Measurements from ENCODE around the gene ZBTB39.
A peak's percentile ranks its signal among the peaks of the same experiment; 100 is the strongest.
"Not testable (repeated sequence)": the region's sequence is repeated elsewhere in the genome, so short reads cannot be mapped to it uniquely, and the experiment has no call there.

Gene ZBTB39

DNA sequence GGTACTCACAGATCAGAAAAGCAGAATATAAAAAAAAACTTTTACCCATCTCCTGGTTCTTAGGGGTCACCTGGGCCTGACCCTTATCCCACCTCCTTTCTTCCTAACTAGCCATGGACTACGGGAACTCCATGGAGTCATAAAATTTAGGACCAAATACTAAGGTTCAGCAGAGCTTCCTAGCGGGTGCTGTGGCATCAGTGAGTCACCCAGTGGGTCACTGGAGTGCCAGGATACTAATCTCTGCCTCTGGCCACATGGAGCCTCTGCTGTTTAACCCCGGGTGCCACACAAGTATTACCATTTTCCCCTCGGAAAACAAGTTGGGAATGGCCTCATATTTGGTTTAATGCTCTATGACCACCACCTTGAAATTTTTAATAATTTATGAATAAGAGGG, 6.9 kb downstream of the ZBTB39 start:
- DNase-seq = no peak

GRCh38 chr12:56998981-56999380, 7.4 kb downstream of the ZBTB39 start:
- peak in 1 of 2 experiments; percentile 38 for DNase-seq

DNA sequence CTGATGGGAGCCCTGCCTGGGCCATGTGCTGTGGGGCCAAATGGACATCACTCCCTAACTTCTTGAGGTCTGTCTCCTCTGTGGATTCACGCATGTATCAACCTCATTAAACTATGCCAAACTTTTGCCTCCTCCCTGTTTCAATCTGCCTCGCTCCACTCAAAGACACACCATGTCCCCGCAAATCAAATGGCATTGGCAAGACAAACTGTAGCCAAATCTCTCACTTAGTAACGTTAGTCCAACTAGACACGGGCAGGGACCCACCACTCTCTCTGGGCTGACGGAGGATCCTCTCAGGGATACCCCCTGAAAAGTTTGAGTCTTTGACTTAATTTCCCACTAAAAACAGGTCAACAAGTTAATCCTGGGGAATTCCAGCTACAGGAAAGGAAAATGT, 8.0 kb downstream of the ZBTB39 start:
- DNase-seq = no peak

DNA sequence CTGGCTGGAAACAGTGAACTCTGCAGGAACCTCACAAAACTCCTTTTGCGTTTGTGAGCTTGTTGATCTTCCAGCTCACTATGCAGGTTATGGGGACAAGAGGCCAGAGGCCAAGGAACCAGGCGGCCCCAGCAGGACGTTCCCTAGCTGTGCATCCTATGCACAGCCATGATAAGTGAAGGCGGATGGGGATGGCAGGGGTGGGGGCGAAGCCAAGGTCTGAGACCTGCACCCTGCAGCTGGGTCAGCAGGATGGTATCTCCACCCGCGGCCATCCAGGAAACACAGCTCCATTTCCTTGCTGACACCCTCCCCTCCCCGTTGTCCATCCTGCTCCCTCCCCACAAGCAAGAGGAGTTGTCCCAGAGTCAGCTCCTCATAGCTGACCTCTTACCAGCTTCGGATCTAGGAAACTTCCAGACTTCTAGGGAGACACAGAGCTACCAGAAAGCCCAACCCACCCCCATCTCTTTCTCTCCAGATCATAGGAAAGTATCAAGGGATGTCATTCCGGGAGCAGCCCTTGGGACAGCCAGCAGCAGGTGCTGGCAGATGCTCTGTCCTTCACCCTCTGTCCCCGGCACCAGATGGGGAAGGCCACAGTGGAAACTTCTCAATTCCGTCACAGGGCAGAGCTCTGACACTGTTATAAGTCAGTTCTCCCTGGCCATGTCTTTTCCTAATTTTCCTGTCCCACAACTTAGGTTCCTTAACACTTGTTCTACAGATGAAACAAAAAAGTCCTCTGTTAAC, 9.4 kb downstream of the ZBTB39 start:
- no peak for DNase-seq

DNA sequence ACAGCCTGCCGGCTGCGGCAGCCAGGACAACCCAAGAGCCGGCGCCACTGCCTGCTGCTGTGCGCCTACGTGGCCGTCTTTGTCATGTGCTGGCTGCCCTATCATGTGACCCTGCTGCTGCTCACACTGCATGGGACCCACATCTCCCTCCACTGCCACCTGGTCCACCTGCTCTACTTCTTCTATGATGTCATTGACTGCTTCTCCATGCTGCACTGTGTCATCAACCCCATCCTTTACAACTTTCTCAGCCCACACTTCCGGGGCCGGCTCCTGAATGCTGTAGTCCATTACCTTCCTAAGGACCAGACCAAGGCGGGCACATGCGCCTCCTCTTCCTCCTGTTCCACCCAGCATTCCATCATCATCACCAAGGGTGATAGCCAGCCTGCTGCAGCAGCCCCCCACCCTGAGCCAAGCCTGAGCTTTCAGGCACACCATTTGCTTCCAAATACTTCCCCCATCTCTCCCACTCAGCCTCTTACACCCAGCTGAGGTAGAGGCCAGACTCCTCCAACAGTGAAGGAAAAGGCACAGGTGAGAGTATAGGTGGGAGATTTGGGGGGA, 10.3 kb downstream of the ZBTB39 start:
- DNase-seq = no peak

- no peak for DNase-seq
Measured at GRCh38 chr12:56995201-56995929, 11.0 kb downstream of the ZBTB39 start.

DNA sequence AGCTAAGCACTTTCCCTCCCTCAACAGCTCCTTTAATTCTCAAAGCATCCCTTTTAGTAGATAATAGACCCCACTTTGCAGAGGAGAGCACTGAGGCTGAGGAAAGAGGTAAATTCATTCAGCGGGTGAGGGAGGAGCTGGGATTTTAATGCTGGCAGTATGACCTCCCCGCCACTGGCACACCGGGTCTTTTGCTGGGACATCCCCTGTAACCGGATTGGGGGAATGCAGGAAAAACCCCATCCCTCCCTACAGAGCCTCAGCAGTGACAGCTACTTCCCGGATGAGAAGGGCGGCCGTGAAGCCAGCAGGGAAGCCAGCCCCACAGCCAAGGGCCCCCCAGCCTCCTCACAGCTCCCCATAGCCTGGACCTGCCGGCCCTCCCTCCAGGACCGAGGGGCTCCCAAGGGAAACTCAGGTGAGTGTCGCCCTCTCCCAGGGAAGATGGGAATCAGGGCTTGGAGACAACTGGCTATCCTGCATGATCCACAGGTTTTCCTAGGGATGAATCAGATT, 12.1 kb downstream of the ZBTB39 start:
- DNase-seq = no peak

- DNase-seq = no peak
Measured at GRCh38 chr12:56993346-56993745, 13.0 kb downstream of the ZBTB39 start.

DNA sequence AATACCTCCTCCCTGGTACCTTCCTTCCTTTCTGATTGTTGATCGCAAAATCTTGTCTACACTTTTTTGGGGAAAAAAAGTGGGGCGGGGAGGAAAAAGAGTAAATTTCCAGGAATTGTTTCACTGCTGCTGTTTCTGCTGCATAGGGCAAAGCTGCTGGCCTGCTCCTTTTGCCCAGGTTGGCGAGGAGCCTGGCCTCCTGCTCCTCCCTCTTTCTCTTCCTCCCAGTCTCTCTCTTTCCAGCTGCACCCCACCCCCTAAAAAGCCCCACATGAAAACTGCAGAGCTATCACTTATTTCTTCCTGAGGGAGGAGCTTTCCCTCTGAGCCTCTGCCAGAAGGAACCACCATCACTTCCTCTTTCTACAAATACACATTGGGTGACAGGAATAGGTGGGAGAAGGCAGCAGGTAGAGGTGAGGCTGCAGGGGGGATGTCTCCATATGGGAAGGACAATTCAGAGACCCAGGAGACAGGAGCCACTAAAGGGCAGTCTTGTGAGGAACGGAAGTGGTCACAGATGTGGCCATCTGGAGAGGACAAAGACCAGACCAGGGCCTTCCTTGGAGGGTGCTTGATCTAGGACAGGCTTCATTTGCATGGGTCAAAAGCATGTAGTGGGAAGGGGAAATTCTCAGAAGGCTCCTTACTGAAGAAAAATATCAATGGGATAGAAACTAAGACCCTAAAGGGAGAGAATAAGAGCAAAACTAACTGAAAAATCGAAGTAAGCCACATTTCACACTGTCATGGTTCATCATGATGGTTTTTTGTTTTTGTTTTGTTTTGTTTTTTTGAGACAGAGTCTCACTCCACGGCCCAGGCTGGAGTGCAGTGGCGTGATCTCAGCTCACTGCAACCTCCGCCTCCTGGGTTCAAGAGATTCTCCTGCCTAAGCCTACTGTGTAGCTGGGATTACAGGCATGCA, 14.8 kb downstream of the ZBTB39 start:
- DNase-seq = no peak

GRCh38 chr12:56990648-56991318, 15.6 kb downstream of the ZBTB39 start:
- no peak for DNase-seq

DNA sequence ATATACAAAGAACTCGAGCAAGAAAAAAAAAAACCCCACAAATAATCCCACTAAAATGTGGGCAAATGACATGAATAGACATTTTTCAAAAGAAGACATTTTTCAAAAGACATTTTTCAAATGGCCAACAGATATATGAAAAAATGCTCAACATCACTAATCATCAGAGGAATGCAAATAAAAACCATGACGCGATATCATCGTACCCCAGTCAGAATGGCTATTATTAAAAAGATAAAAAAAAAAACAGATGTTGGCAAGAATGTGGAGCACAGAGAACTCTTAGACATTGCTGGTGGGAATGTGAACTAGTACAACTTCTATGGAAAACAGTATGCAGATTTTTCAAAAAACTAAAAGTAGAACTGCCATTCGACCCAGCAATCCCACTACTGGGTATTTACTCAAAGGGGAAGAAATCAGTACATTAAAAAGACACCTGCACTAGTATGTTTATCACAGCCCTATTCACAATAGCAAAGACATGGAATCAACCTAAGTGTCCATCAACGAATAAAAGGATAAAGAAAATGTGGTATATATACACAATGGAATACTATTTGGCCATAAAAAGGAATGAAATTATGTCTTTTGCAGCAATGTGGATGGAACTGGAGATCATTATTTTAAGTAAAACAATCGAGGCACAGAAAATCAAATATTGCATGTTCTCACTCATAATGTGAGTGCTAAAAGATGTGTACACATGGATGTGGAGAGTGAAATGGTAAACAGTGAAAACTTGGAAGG, 16.3 kb downstream of the ZBTB39 start:
- DNase-seq = no peak

DNA sequence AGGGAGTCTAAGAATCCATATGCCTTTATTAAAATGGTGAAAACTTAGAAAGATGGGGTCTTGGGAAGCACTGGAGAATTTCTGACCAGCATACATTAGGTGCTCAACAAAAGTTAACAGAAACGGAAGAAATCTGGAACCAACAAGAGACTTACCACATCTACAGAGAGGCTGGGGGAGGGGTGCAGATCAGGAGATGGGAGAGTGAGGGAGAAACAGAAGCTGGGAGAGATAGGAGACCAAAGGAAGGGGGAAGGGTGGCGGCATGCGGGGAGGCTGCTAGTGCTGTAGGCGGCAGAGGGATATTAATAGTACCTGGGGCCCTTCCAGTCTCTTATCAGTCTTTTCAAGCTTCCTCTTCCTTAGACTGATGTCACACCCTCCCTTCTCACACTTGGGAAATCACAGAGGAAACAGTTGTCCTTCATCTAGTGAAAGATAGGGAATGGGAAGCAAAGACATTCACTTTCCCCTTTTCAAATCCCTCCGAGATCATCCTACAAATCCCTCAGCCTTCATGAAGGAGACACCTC, 18.1 kb downstream of the ZBTB39 start:
- no peak for DNase-seq

DNA sequence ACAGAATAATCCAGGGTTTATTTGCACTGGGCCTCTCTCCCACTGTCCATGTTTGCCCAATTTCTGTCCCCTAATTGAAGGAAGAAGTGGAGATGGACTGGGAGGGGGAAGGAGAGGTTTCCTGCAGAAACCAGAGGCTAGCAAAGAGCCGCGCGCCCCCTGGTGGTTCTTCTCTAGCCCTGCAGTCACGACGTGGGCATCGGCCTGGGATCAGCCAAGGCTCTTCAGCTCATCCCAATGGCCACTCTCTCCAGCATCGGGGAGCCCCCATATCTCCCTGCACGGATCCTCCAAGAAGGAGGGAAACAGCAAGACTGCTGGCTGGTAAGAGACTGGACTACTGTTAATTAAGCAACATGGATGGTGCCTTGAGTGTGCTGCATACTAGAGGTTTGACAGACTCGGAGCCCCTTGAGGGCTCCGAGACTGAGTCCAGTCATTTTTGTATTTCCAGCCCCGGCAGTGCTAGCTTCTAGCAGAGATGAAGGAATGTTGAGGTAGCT, 18.7 kb downstream of the ZBTB39 start:
- peak; percentile 59 to 76 for DNase-seq

GRCh38 chr12:56987011-56987410, 19.3 kb downstream of the ZBTB39 start:
- no peak for DNase-seq

GRCh38 chr12:56985714-56986113, 20.6 kb downstream of the ZBTB39 start:
- DNase-seq = not testable (repeated sequence)

- DNase-seq = no peak
Measured at GRCh38 chr12:56983386-56983785, 23.0 kb downstream of the ZBTB39 start.

GRCh38 chr12:56982578-56983236, 23.6 kb downstream of the ZBTB39 start:
- not testable (repeated sequence) for DNase-seq

DNA sequence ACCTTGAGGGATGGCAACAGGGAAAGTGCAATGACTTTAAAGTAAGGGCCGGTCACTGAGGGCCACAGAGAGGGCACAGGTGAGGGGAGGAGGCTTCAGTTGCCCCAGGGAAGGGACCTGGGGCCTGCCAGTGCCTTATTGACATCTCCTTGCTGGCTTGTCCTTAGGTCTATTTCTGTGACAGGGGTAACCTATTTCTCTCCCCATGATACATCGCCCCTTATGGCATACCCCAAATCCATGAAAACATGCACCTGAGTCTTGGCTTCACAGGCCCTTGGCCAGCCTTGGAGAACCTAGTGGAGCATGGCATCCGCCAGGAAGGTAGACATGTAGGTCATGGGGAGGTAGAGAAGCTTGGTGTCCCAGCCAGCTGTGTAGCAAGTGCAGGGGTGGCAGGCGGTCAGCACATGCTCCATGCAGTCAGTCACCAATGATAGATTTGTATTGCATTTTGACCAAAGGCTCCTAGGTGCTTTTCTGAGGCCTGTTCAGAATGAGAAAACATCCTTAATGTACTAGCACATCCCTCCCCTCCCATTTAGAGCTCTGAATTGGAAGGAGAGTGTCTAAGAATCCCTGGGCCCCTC, 25.3 kb downstream of the ZBTB39 start:
- DNase-seq = no peak

- no peak for DNase-seq
Measured at GRCh38 chr12:56980268-56980667, 26.1 kb downstream of the ZBTB39 start.

DNA sequence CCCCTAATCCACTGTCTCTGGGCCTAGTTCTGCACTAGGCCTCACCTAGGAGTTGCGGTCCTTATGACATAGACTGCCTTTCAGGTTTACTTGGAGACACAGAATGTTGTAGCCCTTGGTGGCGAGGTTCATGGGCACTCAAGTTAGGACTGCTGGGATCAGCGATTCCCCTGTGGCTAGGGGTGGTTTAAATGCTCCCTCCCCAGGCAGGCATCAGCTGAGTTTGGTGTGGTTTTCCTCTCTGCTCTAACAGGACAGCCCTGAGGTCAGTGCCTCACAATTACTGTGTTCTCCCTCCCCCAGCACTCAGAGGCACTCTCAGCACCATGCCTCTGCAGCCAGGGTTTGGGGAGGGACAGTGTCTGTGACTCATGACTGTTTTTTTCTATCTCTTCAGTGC, 26.7 kb downstream of the ZBTB39 start:
- no peak for DNase-seq

All from stimulated activated CD4-positive, alpha-beta T cell treated with anti-CD3 and anti-CD28 coated beads, Interleukin-4, amount 100 ng/mL, for 4 hours (primary cell).